H9 (cell line): ENCODE data around the gene CADM1. TPM values are rescaled to one million over a fixed set of nuclear protein-coding genes. Genes with fewer than 3 reads are reported as not detected.
A peak's percentile ranks its signal among the peaks of the same experiment; 100 is the strongest.

Source experiments
- DNase-seq: peaks from one replicate; pipeline ENCODE4 v3.0.0-alpha.2; 2017
- H2AFZ ChIP-seq: one replicate; pipeline ENCODE4 v1.6.1; 2013; ENCODE audit warnings: mild to moderate bottlenecking, low read length, control low read depth, moderate library complexity
- H2AK5ac ChIP-seq: 2 replicates; pipeline ENCODE4 v1.6.1; 2013; ENCODE audit warnings: low read length, control low read depth, mixed read lengths; ENCODE audit not compliant: insufficient read length
- H2BK120ac ChIP-seq: one replicate; pipeline ENCODE4 v1.6.1; 2013; ENCODE audit warnings: low read depth, mild to moderate bottlenecking, low read length, control low read depth, inconsistent platforms; ENCODE audit not compliant: poor library complexity, severe bottlenecking
- H2BK12ac ChIP-seq: 2 replicates; pipeline ENCODE4 v1.6.1; 2013; ENCODE audit warnings: low read length, control low read depth, mixed read lengths, low read depth; ENCODE audit not compliant: insufficient read length
- H2BK15ac ChIP-seq: 2 replicates; pipeline ENCODE4 v1.6.1; 2013; ENCODE audit warnings: low read depth, low read length, control low read depth
- H2BK20ac ChIP-seq: one replicate; pipeline ENCODE4 v1.6.1; 2013; ENCODE audit warnings: low read depth, mild to moderate bottlenecking, low read length, control low read depth, inconsistent platforms; ENCODE audit not compliant: poor library complexity, severe bottlenecking
- H2BK5ac ChIP-seq: 2 replicates; pipeline ENCODE4 v1.6.1; 2013; ENCODE audit warnings: low read length, control low read depth, mixed read lengths; ENCODE audit not compliant: insufficient read length
- H3K14ac ChIP-seq: 2 replicates; pipeline ENCODE4 v1.6.1; 2013; ENCODE audit warnings: low read length, control low read depth; ENCODE audit not compliant: insufficient read depth
- H3K18ac ChIP-seq: 2 replicates; pipeline ENCODE4 v1.6.1; 2013; ENCODE audit warnings: low read depth, mild to moderate bottlenecking, mixed read lengths, low read length, control low read depth; ENCODE audit not compliant: insufficient read length
- H3K23ac ChIP-seq: 2 replicates; pipeline ENCODE4 v1.6.1; 2013; ENCODE audit warnings: low read length, control low read depth, mixed read lengths, low read depth; ENCODE audit not compliant: insufficient read length
- H3K23me2 ChIP-seq: 2 replicates; pipeline ENCODE4 v1.6.1; 2013; ENCODE audit warnings: low read depth, mild to moderate bottlenecking, mixed read lengths, low read length, control low read depth; ENCODE audit not compliant: insufficient read length, poor library complexity, severe bottlenecking
- H3K27ac ChIP-seq: 2 replicates; pipeline ENCODE4 v1.5.1; 2013; ENCODE audit warnings: low read length, control low read depth, mixed read lengths, low read depth; ENCODE audit not compliant: insufficient read length
- H3K27me3 ChIP-seq: 2 replicates; pipeline ENCODE4 v1.6.1; 2013; ENCODE audit warnings: low read length, control low read depth, inconsistent platforms; ENCODE audit not compliant: insufficient read depth
- H3K4ac ChIP-seq: 2 replicates; pipeline ENCODE4 v1.6.1; 2013; ENCODE audit warnings: low read depth, mild to moderate bottlenecking, control low read depth, inconsistent platforms, low read length, moderate library complexity
- H3K4me1 ChIP-seq: 2 replicates; pipeline ENCODE4 v1.6.1; 2013; ENCODE audit warnings: low read length, control low read depth, inconsistent platforms; ENCODE audit not compliant: insufficient read depth
- H3K4me2 ChIP-seq: 2 replicates; pipeline ENCODE4 v1.6.1; 2013; ENCODE audit warnings: low read length, control low read depth, mixed read lengths; ENCODE audit not compliant: insufficient read length, insufficient read depth
- H3K56ac ChIP-seq: 2 replicates; pipeline ENCODE4 v1.6.1; 2013; ENCODE audit warnings: low read depth, mild to moderate bottlenecking, mixed read lengths, low read length, control low read depth; ENCODE audit not compliant: insufficient read length
- H3K79me1 ChIP-seq: 2 replicates; pipeline ENCODE4 v1.6.1; 2013; ENCODE audit warnings: low read depth, mild to moderate bottlenecking, moderate library complexity, low read length, control low read depth, inconsistent platforms; ENCODE audit not compliant: insufficient read depth, poor library complexity, severe bottlenecking
- H3K79me2 ChIP-seq: 2 replicates; pipeline ENCODE4 v1.6.1; 2013; ENCODE audit warnings: low read length, control low read depth, inconsistent platforms; ENCODE audit not compliant: insufficient read depth
- H3K9ac ChIP-seq: 2 replicates; pipeline ENCODE4 v1.6.1; 2013; ENCODE audit warnings: low read length, control low read depth, mixed read lengths; ENCODE audit not compliant: insufficient read length; ENCODE audit errors: extremely low read depth
- H3K9me3 ChIP-seq: one replicate; pipeline ENCODE4 v1.6.1; 2013; ENCODE audit warnings: low read depth, low read length, inconsistent platforms; ENCODE audit not compliant: control insufficient read depth
- H3T11ph ChIP-seq: one replicate; pipeline ENCODE4 v1.6.1; 2013; ENCODE audit warnings: mild to moderate bottlenecking, low read length, control low read depth, inconsistent platforms
- H4K20me1 ChIP-seq: one replicate; pipeline ENCODE4 v1.6.1; 2013; ENCODE audit not compliant: control insufficient read depth, insufficient read length, insufficient read depth
- H4K5ac ChIP-seq: 2 replicates; pipeline ENCODE4 v1.6.1; 2013; ENCODE audit warnings: low read depth, mild to moderate bottlenecking, mixed read lengths, low read length, control low read depth; ENCODE audit not compliant: insufficient read length
- H4K8ac ChIP-seq: replicated peaks from 2 replicates; pipeline ENCODE4 v1.6.1; 2013; ENCODE audit warnings: low read length, control low read depth, mixed read lengths, low read depth; ENCODE audit not compliant: insufficient read length
- H4K91ac ChIP-seq: 2 replicates; pipeline ENCODE4 v1.6.1; 2013; ENCODE audit warnings: low read depth, mild to moderate bottlenecking, moderate library complexity, mixed read lengths, low read length, control low read depth; ENCODE audit not compliant: insufficient read length
- H3K27ac Mint-ChIP-seq, 3 experiments: 2 replicates in 2 of 3; 3 replicates in 1 of 3; pipeline ENCODE4 v1.8.0; 2020 to 2021; ENCODE audit warnings: mixed read lengths in 3 of 3, mild to moderate bottlenecking in 1 of 3, moderate library complexity in 1 of 3
- H3K27me3 Mint-ChIP-seq: 2 replicates; pipeline ENCODE4 v1.8.0; 2021; ENCODE audit warnings: low read depth, mild to moderate bottlenecking, moderate library complexity, mixed read lengths
- H3K36me3 Mint-ChIP-seq, 3 experiments: 2 replicates in 2 of 3; 3 replicates in 1 of 3; pipeline ENCODE4 v1.8.0; 2020 to 2021; ENCODE audit warnings: low read depth in 3 of 3, mixed read lengths in 3 of 3; ENCODE audit not compliant: insufficient read depth in 1 of 3
- H3K4me1 Mint-ChIP-seq, 2 experiments: 2 replicates each; pipeline ENCODE4 v1.8.0; 2020; ENCODE audit warnings: mixed read lengths in 2 of 2
- H3K4me3 Mint-ChIP-seq, 2 experiments: 2 replicates in 1 of 2; 3 replicates in 1 of 2; pipeline ENCODE4 v1.8.0; 2020 to 2021; ENCODE audit warnings: mild to moderate bottlenecking in 2 of 2, mixed read lengths in 2 of 2, moderate library complexity in 1 of 2
- H3K9me3 Mint-ChIP-seq, 2 experiments: 2 replicates in 1 of 2; 3 replicates in 1 of 2; pipeline ENCODE4 v1.8.0; 2020; ENCODE audit warnings: mild to moderate bottlenecking in 2 of 2, mixed read lengths in 2 of 2, moderate library complexity in 1 of 2
- WGBS: extraction: QIAGEN DNeasy Blood & Tissue Kit; methylation state at CpG from one replicate; pipeline ENCODE4 v1.1.7; 2013; ENCODE audit warnings: missing lambda C conversion rate, low lambda C conversion rate, mixed read lengths; ENCODE audit not compliant: insufficient read length; ENCODE audit errors: extremely low coverage; 5-methylcytosine and 5-hydroxymethylcytosine counted together
- total RNA-seq: library from RNA; stranded (reverse); gene quantifications from 2 replicates; pipeline ENCODE4 v1.2.1, GENCODE V29; 2021
- TF ChIP-seq, protein P1 (sequence below): fragments of 200-600 bp; sonication (generic); conservative IDR thresholded peaks from 3 replicates; pipeline ENCODE4 v1.8.0; 2021; ENCODE audit warnings: antibody characterized with exemption, mild to moderate bottlenecking

CADM1 gene
- total RNA-seq, 1 experiment from 2014 or later, result 11.9 TPM

DNA sequence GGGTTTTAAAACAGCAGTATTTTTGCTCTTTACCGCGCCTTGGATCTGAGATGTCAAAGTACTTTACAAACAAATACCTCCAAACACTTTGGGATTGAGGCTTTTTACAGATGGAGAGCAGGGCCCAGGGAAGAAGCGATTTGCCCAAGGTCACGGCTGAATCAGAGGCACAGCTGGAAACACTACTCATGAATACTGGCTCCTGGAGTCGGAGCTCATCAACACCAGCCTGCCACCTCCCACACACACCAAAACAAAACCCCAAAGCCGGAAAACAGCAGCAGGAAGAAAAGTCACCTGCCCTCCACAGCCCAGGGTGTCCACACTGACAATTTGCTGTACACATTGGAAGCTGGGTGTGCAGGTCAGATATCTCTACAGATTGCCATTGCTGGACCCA, 339.4 kb downstream of the CADM1 start:
- no CpG with 5 or more reads among the region's 6 CpGs for WGBS
- Histone ChIP-seq H3K4ac (no peak overlapping the region), H2BK120ac (no peak overlapping the region), H3K23ac (no peak overlapping the region), H2BK12ac (no peak overlapping the region), H3K27ac (no peak overlapping the region), H2AFZ (no peak overlapping the region), H2BK20ac (no peak overlapping the region), H3K14ac (no peak overlapping the region), H3K56ac (no peak overlapping the region), H3K79me2 (no peaks in the 10 kb centered on the region), H2BK15ac (no peak overlapping the region), H3T11ph (no peak overlapping the region), H3K4me1 (peaks cover 7% of the 10 kb centered on the region), H2AK5ac (no peak overlapping the region), H2BK5ac (no peak overlapping the region), H3K18ac (no peak overlapping the region), H4K8ac (no peak overlapping the region), H3K27me3 (no peaks in the 10 kb centered on the region), H3K9me3 (no peaks in the 10 kb centered on the region), H4K91ac (no peak overlapping the region), H4K20me1 (no peaks in the 10 kb centered on the region), H3K4me2 (no peak overlapping the region), H3K9ac (no peak overlapping the region), H4K5ac (no peak overlapping the region), H3K79me1 (no peaks in the 10 kb centered on the region), H3K23me2 (no peaks in the 10 kb centered on the region)
- Mint-ChIP-seq H3K27me3 (peaks cover 16% of the 10 kb centered on the region), H3K4me1 (peaks cover 53 to 56% of the 10 kb centered on the region in 2 experiments), H3K4me3 (peak overlapping the region in 1 of 2 experiments; percentile 16; a peak in 1 of 5 replicates), H3K9me3 (no peaks in the 10 kb centered on the region), H3K27ac (peak overlapping the region in 1 of 3 experiments; percentile 48; a peak in 3 of 7 replicates), H3K36me3 (no peaks in the 10 kb centered on the region)
- peak; percentile 82 for DNase-seq
- TF ChIP-seq, protein P1, sequence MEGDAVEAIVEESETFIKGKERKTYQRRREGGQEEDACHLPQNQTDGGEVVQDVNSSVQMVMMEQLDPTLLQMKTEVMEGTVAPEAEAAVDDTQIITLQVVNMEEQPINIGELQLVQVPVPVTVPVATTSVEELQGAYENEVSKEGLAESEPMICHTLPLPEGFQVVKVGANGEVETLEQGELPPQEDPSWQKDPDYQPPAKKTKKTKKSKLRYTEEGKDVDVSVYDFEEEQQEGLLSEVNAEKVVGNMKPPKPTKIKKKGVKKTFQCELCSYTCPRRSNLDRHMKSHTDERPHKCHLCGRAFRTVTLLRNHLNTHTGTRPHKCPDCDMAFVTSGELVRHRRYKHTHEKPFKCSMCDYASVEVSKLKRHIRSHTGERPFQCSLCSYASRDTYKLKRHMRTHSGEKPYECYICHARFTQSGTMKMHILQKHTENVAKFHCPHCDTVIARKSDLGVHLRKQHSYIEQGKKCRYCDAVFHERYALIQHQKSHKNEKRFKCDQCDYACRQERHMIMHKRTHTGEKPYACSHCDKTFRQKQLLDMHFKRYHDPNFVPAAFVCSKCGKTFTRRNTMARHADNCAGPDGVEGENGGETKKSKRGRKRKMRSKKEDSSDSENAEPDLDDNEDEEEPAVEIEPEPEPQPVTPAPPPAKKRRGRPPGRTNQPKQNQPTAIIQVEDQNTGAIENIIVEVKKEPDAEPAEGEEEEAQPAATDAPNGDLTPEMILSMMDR, result no peak
